ENCODE measurements around the gene LZTS2.

LZTS2 gene

DNA sequence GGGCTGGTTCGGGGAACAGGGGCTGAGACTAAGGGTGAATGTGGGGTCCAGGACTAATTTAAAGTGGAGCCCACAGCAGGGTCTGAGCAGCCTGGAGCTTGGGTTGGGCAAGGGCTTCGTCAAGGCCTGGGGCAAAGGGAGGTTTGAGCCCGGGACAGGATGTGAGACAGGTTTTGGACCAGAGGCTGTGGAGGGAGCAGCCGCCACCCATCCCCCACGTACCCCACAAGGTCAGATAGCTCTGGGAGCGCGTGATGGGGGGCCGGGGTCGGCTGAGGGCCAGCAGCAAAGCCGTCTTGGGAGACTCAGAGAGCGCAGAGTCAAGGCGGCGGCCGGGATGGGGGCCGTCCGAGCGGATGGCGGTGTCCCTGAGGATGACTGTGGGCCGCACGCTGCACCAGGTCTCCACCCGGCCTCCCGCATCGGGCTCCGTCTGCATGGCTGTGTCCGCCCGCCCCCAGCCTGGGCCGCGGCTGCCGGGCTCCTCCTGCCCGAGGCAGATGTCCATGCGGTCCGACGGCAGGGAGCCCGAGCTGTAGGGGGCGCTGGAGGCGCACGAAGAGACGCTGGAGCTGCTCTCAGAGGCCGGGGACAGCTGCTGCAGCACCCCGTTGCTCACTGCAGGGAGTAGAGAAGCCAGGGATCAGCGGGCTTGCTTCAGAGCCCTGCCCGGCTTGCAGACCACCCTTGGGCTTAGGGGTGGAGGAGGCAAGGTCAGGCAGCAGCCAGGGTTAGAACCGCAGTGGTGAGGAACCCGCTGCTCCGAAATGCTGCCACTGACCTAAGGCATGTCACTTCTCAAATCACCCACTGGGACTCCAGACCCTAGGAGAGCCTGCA lies 19.2 kb downstream of the LZTS2 start (continued):
- TF ChIP-seq ZNF174 (tag by site-specific recombination; IDR thresholded peaks at IDR 0.05) = no peak
- TF ChIP-seq ZIC2 (tag by site-specific recombination; IDR thresholded peaks at IDR 0.05) = peak; percentile 99
- TF ChIP-seq, protein P1, sequence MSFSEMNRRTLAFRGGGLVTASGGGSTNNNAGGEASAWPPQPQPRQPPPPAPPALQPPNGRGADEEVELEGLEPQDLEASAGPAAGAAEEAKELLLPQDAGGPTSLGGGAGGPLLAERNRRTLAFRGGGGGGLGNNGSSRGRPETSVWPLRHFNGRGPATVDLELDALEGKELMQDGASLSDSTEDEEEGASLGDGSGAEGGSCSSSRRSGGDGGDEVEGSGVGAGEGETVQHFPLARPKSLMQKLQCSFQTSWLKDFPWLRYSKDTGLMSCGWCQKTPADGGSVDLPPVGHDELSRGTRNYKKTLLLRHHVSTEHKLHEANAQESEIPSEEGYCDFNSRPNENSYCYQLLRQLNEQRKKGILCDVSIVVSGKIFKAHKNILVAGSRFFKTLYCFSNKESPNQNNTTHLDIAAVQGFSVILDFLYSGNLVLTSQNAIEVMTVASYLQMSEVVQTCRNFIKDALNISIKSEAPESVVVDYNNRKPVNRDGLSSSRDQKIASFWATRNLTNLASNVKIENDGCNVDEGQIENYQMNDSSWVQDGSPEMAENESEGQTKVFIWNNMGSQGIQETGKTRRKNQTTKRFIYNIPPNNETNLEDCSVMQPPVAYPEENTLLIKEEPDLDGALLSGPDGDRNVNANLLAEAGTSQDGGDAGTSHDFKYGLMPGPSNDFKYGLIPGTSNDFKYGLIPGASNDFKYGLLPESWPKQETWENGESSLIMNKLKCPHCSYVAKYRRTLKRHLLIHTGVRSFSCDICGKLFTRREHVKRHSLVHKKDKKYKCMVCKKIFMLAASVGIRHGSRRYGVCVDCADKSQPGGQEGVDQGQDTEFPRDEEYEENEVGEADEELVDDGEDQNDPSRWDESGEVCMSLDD (tag by site-specific recombination; IDR thresholded peaks at IDR 0.05) = peak; percentile 42; the same call in 1 of the 2 replicates
- no peak for TF ChIP-seq ZNF701 (tag by site-specific recombination; IDR thresholded peaks at IDR 0.05)
- TF ChIP-seq KLF1 (tag by site-specific recombination; IDR thresholded peaks at IDR 0.05) = peak; percentile 18; the same call in 1 of the 2 replicates
- peak; percentile 36; the same call in 1 of the 2 replicates for TF ChIP-seq ZFHX2 (tag by site-specific recombination; conservative IDR thresholded peaks at IDR 0.05)
- TF ChIP-seq ZNF843 (tag by site-specific recombination; IDR thresholded peaks at IDR 0.05) = peak; percentile 38; the same call in 1 of the 2 replicates
- TF ChIP-seq ZNF138 (tag by site-specific recombination; IDR thresholded peaks at IDR 0.05; ENCODE audit: borderline replicate concordance) = no peak
- TF ChIP-seq REPIN1 (tag by site-specific recombination; IDR thresholded peaks at IDR 0.05; ENCODE audit: low read depth) = no peak
- no peak for TF ChIP-seq MYNN (tag by site-specific recombination; IDR thresholded peaks at IDR 0.05; ENCODE audit: borderline replicate concordance)
- TF ChIP-seq ZNF600 (tag by site-specific recombination; IDR thresholded peaks at IDR 0.05) = 0 out of 2 replicates have a peak, but pooled peaks have one; percentile 30
- peak; percentile 51; the same call in 1 of the 2 replicates for TF ChIP-seq ZNF24 (tag by site-specific recombination; IDR thresholded peaks at IDR 0.05)
- TF ChIP-seq, protein P2, sequence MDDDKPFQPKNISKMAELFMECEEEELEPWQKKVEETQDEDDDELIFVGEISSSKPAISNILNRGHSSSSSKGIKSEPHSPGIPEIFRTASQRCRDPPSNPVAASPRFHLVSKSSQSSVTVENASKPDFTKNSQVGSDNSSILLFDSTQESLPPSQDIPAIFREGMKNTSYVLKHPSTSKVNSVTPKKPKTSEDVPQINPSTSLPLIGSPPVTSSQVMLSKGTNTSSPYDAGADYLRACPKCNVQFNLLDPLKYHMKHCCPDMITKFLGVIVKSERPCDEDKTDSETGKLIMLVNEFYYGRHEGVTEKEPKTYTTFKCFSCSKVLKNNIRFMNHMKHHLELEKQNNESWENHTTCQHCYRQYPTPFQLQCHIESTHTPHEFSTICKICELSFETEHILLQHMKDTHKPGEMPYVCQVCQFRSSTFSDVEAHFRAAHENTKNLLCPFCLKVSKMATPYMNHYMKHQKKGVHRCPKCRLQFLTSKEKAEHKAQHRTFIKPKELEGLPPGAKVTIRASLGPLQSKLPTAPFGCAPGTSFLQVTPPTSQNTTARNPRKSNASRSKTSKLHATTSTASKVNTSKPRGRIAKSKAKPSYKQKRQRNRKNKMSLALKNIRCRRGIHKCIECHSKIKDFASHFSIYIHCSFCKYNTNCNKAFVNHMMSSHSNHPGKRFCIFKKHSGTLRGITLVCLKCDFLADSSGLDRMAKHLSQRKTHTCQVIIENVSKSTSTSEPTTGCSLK (tag by site-specific recombination; IDR thresholded peaks at IDR 0.05) = no peak
- TF ChIP-seq EGR2 (tag by site-specific recombination; IDR thresholded peaks at IDR 0.05; ENCODE audit: low read depth) = no peak
- TF ChIP-seq ZNF341 (tag by site-specific recombination; IDR thresholded peaks at IDR 0.05; ENCODE audit: low read depth) = peak; percentile 53
- TF ChIP-seq ZNF654 (tag by site-specific recombination; IDR thresholded peaks at IDR 0.05; ENCODE audit: low read depth) = peak; percentile 71
- peak; percentile 65 for TF ChIP-seq GLIS2 (tag by site-specific recombination; IDR thresholded peaks at IDR 0.05)
- TF ChIP-seq ZBTB8A (tag by site-specific recombination; IDR thresholded peaks at IDR 0.05) = peak; percentile 64

GRCh38 chr10:101019440-101019703 lies 19.8 kb downstream of the LZTS2 start:
- no peak overlapping the region for H3K27ac ChIP-seq (ENCODE audit: extremely low read depth, low read depth, low read length)
- no peaks in the 10 kb centered on the region for H3K9me3 ChIP-seq (ENCODE audit: control insufficient read depth, insufficient read depth, low read depth, low read length)
- ChIA-PET CTCF (interaction anchor here (0.5 to 7.2 kb wide), 23 partner anchors 10 to 1081 kb away, joined by 3 to 274 read pairs (median 6); partner anchors contain the start of genes KAZALD1, LZTS2, MRPL43 and PDZD7), POLR2A (interaction anchor here (0.7 to 1.7 kb wide), 3 partner anchors 12 to 72 kb away, joined by 3 to 9 read pairs (median 6); partner anchors contain the start of genes PDZD7 and SFXN3)
- H3K4me1 ChIP-seq (ENCODE audit: control insufficient read depth, insufficient read depth, low read length) = no peaks in the 10 kb centered on the region; the same call in 1 of the 2 replicates
- H3K4me3 ChIP-seq (ENCODE audit: low read depth, low read length) = no peak overlapping the region
- 0 out of 2 replicates have a peak, but pooled peaks have one; percentile 20 for TF ChIP-seq ZNF366 (tag by site-specific recombination; conservative IDR thresholded peaks at IDR 0.05)
- peak; percentile 25; the same call in 1 of the 2 replicates for TF ChIP-seq EGR2 (tag by site-specific recombination; IDR thresholded peaks at IDR 0.05; ENCODE audit: low read depth)
- TF ChIP-seq, protein P3, sequence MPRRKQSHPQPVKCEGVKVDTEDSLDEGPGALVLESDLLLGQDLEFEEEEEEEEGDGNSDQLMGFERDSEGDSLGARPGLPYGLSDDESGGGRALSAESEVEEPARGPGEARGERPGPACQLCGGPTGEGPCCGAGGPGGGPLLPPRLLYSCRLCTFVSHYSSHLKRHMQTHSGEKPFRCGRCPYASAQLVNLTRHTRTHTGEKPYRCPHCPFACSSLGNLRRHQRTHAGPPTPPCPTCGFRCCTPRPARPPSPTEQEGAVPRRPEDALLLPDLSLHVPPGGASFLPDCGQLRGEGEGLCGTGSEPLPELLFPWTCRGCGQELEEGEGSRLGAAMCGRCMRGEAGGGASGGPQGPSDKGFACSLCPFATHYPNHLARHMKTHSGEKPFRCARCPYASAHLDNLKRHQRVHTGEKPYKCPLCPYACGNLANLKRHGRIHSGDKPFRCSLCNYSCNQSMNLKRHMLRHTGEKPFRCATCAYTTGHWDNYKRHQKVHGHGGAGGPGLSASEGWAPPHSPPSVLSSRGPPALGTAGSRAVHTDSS (tag by site-specific recombination; IDR thresholded peaks at IDR 0.05) = peak; percentile 89
- no peak for TF ChIP-seq ZNF707 (tag by site-specific recombination; IDR thresholded peaks at IDR 0.05)
- TF ChIP-seq ZBTB48 (tag by site-specific recombination; IDR thresholded peaks at IDR 0.05) = no peak
- no peaks in the 10 kb centered on the region for H3K36me3 ChIP-seq (ENCODE audit: control insufficient read depth in 2 of 2, insufficient read depth in 1 of 2, low read length in 2 of 2)
